HFF-Myc (cell line): ENCODE data around the gene OTOR.

Source experiments
- DNase-seq: peaks from one replicate; pipeline ENCODE4 v3.0.0-alpha.2; 2011; ENCODE audit warnings: low read depth; ENCODE audit errors: extremely low read depth
- H3K4me3 ChIP-seq: replicated peaks from 2 replicates; pipeline ENCODE4 v1.5.1; 2011; ENCODE audit warnings: low read depth, mild to moderate bottlenecking, control low read depth, low read length
- TF ChIP-seq, protein P1 (sequence below): IDR thresholded peaks from 2 replicates; pipeline ENCODE4 v1.5.1; 2012; ENCODE audit warnings: mild to moderate bottlenecking, low read depth, low read length, control low read depth; ENCODE audit errors: missing control alignments

The OTOR gene

DNA sequence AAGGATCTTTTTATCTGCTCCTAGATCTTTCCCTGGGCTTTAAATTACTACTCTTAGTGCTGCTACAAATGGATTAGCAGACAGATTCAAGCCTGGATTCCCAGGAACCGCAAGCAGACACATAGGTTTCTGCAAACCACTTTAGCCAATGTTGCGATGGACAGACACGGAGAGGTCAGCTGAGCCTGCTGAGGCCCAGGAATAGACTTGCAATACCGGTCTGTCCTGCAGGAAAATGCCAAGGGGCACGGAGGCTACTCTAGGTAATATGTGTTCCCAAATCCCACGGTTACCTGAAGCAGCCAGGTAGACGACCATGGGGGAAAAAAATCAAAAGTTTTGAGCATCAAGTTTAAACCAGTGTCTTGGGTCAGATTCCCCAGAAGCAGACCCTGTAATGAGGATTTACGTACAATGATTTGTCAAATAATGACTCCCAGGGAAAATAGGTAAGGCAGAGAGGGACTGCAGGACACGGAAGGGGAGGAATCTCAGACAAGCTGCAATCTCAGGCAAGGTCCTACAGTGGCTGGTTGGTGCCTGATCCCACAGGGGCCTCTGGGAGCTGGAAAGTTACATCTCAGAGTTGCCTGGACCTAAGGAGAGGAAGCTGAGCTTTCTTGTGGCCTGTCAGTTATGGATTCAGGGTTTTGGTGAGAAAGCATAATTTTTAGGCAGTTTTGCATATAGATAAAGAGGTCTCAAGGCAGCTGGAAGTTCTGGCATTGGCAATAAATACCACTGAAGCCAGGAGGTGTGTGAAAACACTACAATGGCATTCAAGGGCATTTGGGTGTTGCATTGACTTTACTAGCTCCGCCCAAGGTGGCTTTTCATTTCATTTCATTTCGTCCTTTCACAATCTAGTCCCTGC, 12.5 kb downstream of the OTOR start:
- TF ChIP-seq, protein P1, sequence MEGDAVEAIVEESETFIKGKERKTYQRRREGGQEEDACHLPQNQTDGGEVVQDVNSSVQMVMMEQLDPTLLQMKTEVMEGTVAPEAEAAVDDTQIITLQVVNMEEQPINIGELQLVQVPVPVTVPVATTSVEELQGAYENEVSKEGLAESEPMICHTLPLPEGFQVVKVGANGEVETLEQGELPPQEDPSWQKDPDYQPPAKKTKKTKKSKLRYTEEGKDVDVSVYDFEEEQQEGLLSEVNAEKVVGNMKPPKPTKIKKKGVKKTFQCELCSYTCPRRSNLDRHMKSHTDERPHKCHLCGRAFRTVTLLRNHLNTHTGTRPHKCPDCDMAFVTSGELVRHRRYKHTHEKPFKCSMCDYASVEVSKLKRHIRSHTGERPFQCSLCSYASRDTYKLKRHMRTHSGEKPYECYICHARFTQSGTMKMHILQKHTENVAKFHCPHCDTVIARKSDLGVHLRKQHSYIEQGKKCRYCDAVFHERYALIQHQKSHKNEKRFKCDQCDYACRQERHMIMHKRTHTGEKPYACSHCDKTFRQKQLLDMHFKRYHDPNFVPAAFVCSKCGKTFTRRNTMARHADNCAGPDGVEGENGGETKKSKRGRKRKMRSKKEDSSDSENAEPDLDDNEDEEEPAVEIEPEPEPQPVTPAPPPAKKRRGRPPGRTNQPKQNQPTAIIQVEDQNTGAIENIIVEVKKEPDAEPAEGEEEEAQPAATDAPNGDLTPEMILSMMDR, result no peak
- H3K4me3 ChIP-seq, result no peak overlapping the region
- DNase-seq, result no peak

DNA sequence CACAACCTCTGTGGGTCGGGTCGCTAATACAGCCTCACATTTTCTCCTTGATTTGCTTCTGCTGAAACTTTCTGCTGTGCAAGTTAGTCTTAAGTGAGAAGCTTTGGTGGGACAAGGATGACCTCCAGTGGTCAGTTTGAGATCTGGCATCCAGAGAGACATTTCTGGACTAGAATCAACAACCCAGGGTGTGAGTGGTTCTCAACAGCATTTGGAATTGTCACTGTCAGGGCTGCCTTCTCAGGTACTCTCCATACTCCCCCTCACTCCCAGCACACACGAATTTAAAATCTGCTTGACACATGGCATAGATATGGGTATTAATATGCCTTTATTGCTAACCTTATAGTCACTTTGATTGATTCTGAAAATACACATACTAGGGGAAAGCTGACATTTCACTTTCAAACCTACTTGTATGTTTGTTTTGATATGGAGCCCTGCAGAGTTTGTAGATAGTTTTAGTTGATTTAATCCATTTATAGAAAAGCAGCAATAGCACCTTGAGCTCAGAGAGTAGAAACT, 13.2 kb downstream of the OTOR start:
- TF ChIP-seq, protein P1, result peak; percentile 70
- peak; percentile 44 for DNase-seq
- H3K4me3 ChIP-seq, result no peak overlapping the region

DNA sequence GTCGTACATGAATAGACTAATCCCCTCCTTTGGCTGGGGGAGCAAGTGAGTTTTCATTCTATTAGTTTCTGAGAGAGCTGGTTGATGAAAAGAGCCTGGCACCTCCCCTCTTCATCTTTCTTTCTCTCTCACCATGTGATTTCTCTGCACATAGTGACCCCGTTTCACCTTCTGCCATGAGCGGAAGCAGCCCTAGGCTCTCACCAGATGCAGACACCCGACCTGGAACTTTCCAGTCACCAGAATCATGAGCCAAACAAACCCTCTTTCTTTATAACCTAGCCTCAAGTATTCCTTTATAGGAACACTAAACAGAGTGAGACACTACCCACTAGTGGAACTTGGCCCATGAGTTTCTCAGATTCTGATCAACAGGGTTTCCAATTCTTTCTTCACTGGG, 16.4 kb downstream of the OTOR start:
- DNase-seq, result no peak
- TF ChIP-seq, protein P1, result no peak

DNA sequence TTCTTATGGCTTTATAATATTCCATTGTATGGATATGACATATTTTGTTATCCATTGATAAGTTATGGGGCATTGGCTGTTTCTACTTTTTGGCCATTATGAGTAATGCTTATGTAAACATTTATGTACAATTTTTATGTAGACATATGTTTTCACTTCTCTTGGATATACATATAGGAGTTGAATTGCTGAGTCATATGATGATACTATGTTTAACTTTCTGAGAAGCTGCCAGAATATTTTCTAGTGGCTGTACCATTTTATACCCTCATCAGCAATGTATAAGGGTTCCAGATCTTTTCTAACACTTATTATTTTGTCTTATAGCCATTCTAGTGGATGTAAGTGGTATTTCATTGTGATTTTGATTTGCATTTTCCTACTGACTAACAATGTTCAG, 23.1 kb downstream of the OTOR start:
- TF ChIP-seq, protein P1, result no peak
- no peak overlapping the region for H3K4me3 ChIP-seq
- peak; percentile 11 for DNase-seq

More for the DNA sequence above, 16.4 kb downstream of the OTOR start:
- no peak overlapping the region for H3K4me3 ChIP-seq

DNA sequence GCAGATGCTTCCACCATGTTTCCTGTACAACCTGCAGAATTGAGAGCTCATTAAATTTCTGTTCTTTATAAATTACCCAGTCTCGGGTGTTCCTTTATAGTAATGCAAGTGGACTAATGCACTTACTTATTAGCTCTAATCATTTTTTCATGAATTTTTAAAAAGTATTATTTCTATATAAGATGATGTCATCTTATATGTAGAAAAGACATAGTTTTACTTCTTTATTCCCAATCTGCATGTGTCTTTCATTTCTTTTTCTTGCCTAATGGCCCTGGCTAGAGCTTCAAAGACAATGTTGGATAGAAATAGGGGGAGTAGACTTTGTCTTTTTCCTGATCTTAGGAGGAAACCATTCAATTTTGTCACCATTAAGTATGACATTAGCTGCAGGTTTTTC, 27.8 kb downstream of the OTOR start:
- DNase-seq, result no peak
- H3K4me3 ChIP-seq, result no peak overlapping the region
- TF ChIP-seq, protein P1, result no peak

DNA sequence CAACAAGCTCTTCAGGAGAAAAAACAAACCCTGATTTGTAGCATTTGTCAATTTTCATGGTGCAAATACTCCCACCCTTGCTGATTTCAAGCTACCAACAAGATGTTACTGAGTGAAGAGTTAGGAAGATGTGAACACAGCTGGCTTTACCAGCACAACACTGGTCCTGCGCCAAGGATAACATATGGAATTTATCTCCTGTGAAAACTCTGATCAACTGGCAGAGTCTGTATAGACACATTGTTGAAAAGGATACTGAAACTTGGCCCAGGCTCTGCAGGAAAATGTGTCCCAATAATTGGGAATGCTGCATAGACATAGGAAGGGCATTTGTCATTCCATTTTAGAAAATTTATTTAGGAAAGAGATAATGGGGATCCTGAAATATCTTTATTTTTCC, 29.0 kb downstream of the OTOR start:
- no peak for DNase-seq
- TF ChIP-seq, protein P1, result no peak

More for the DNA sequence above, 29.0 kb downstream of the OTOR start:
- no peak overlapping the region for H3K4me3 ChIP-seq
